Measurements from ENCODE around the gene LPIN3.

DNA sequence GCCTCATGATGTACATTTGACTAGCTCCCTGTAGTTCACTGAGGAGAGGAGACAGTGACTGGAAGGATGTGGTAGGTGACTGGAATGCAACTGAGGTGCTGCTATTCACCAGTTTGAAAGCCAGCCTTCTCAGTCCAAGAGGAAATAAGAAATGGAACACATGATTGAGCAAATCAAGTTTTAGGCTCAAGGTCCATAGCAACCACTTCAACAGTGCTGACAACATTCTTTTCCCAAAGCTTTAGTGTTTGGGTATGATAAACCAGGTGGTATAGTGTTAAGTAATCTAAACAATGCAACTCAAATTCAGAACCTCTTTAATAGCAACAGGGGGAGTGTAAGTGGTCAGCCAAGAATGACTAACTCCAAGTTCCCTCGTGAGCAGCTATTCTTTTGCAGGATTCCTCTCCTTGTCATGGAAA is 32.3 kb upstream of the LPIN3 start:
- TF ChIP-seq, protein P1, sequence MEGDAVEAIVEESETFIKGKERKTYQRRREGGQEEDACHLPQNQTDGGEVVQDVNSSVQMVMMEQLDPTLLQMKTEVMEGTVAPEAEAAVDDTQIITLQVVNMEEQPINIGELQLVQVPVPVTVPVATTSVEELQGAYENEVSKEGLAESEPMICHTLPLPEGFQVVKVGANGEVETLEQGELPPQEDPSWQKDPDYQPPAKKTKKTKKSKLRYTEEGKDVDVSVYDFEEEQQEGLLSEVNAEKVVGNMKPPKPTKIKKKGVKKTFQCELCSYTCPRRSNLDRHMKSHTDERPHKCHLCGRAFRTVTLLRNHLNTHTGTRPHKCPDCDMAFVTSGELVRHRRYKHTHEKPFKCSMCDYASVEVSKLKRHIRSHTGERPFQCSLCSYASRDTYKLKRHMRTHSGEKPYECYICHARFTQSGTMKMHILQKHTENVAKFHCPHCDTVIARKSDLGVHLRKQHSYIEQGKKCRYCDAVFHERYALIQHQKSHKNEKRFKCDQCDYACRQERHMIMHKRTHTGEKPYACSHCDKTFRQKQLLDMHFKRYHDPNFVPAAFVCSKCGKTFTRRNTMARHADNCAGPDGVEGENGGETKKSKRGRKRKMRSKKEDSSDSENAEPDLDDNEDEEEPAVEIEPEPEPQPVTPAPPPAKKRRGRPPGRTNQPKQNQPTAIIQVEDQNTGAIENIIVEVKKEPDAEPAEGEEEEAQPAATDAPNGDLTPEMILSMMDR (IDR thresholded peaks at IDR 0.05), result no peak
- no peak for TF ChIP-seq POLR2A (IDR thresholded peaks at IDR 0.05)
